MM.1S (cell line): Measurements from ENCODE around the gene ITGAV.

Experiments
- DNase-seq: peaks from one replicate; pipeline ENCODE4 v3.0.0-alpha.2; 2015
- H2AFZ ChIP-seq: fragments of 300-600 bp; sonication (generic); 2 replicates; pipeline ENCODE4 v1.6.0; 2016; ENCODE audit warnings: antibody characterized with exemption, low read length
- H3F3A ChIP-seq: fragments of 300-600 bp; sonication (generic); 2 replicates; pipeline ENCODE4 v1.6.1; 2016; ENCODE audit warnings: mild to moderate bottlenecking, antibody characterized with exemption, low read length, moderate library complexity, mixed read lengths; ENCODE audit not compliant: insufficient read depth
- H3K27ac ChIP-seq: fragments of 300-600 bp; sonication (generic); 2 replicates; pipeline ENCODE4 v1.5.1; 2016; ENCODE audit warnings: mild to moderate bottlenecking, low read length
- H3K27me3 ChIP-seq: fragments of 300-600 bp; sonication (generic); replicated peaks from 2 replicates; pipeline ENCODE4 v1.6.0; 2016; ENCODE audit warnings: low read length; ENCODE audit not compliant: insufficient read depth
- H3K36me3 ChIP-seq: fragments of 300-600 bp; sonication (generic); replicated peaks from 2 replicates; pipeline ENCODE4 v1.6.1; 2016; ENCODE audit warnings: mild to moderate bottlenecking, low read length, mixed read lengths; ENCODE audit not compliant: insufficient read depth
- H3K4me1 ChIP-seq: fragments of 300-600 bp; sonication (generic); 2 replicates; pipeline ENCODE4 v1.6.1; 2016; ENCODE audit warnings: low read length, mixed read lengths
- H3K4me2 ChIP-seq: fragments of 300-600 bp; sonication (generic); 2 replicates; pipeline ENCODE4 v1.6.0; 2016; ENCODE audit warnings: low read depth, low read length
- H3K4me3 ChIP-seq: fragments of 300-600 bp; sonication (generic); 2 replicates; pipeline ENCODE4 v1.5.1; 2016; ENCODE audit warnings: low read length, mixed read lengths
- H3K79me2 ChIP-seq: fragments of 300-600 bp; sonication (generic); 2 replicates; pipeline ENCODE4 v1.6.1; 2016; ENCODE audit warnings: mixed run types, low read length, mixed read lengths
- H3K9ac ChIP-seq: fragments of 300-600 bp; sonication (generic); 2 replicates; pipeline ENCODE4 v1.6.1; 2016; ENCODE audit warnings: low read length, mixed read lengths
- H3K9me2 ChIP-seq: fragments of 300-600 bp; sonication (generic); replicated peaks from 2 replicates; pipeline ENCODE4 v1.6.1; 2016; ENCODE audit warnings: mild to moderate bottlenecking, low read length, mixed read lengths; ENCODE audit not compliant: insufficient read depth
- H3K9me3 ChIP-seq: fragments of 300-600 bp; sonication (generic); replicated peaks from 2 replicates; pipeline ENCODE4 v1.6.1; 2016; ENCODE audit warnings: mild to moderate bottlenecking, low read length, mixed read lengths; ENCODE audit not compliant: insufficient read depth
- H4K20me1 ChIP-seq: fragments of 300-600 bp; sonication (generic); 2 replicates; pipeline ENCODE4 v1.6.1; 2016; ENCODE audit warnings: mild to moderate bottlenecking, low read length, moderate library complexity, mixed read lengths; ENCODE audit not compliant: insufficient read depth
- EZH2 ChIP-seq: fragments of 300-600 bp; sonication (generic); optimal IDR thresholded peaks from 2 replicates; pipeline ENCODE3; 2017; ENCODE audit warnings: low read depth, mild to moderate bottlenecking, antibody characterized with exemption, low read length, mixed read lengths
- EZH2phosphoT487 ChIP-seq: fragments of 300-600 bp; sonication (generic); IDR thresholded peaks from 2 replicates; pipeline ENCODE4 v1.6.1; 2018; ENCODE audit warnings: antibody characterized with exemption, low read length
- TF ChIP-seq, protein P1 (sequence below): fragments of 300-600 bp; sonication (generic); IDR thresholded peaks from 2 replicates; pipeline ENCODE4 v1.5.1; 2016; ENCODE audit warnings: antibody characterized with exemption, low read length, mixed read lengths

The ITGAV gene

DNA sequence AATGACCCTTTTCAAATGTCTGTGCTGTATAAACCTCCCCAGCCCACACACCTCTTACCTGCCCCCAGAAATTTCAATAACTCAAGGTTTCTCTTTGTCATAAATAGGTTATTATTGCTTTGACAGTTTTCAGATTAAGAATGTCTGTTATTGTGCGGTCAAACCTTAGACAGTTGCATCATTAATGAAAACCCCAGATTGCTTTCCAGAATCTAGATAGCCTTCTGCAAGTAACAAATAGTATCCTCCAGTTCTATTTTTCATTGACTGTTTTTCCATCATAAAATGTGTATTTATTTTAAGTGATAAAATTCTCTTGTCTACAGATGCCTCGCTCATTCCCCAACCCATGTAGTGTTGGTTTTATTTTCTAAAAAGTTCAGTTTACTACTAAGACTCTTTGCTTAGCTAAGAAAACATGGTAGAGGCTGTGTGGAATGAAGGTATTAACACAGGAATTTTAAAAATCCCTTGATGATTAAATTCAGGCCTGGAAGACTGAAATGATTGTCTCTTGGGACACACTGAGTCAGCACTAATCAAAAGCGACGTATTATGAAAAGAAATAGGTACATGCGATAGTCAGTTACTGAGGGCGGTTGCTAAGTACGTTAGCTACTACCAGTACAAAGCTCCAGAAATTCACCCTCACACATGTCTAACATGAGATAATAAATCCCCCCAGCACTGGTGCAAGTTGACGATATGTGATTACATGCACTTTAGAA is 38.4 kb upstream of the ITGAV start:
- H3K4me2 ChIP-seq, result no peak overlapping the region
- no peaks in the 10 kb centered on the region for H3K9me3 ChIP-seq
- no peak overlapping the region for H2AFZ ChIP-seq
- no peaks in the 10 kb centered on the region for H3K79me2 ChIP-seq
- no peak for TF ChIP-seq EZH2
- no peak for TF ChIP-seq EZH2phosphoT487
- TF ChIP-seq, protein P1, sequence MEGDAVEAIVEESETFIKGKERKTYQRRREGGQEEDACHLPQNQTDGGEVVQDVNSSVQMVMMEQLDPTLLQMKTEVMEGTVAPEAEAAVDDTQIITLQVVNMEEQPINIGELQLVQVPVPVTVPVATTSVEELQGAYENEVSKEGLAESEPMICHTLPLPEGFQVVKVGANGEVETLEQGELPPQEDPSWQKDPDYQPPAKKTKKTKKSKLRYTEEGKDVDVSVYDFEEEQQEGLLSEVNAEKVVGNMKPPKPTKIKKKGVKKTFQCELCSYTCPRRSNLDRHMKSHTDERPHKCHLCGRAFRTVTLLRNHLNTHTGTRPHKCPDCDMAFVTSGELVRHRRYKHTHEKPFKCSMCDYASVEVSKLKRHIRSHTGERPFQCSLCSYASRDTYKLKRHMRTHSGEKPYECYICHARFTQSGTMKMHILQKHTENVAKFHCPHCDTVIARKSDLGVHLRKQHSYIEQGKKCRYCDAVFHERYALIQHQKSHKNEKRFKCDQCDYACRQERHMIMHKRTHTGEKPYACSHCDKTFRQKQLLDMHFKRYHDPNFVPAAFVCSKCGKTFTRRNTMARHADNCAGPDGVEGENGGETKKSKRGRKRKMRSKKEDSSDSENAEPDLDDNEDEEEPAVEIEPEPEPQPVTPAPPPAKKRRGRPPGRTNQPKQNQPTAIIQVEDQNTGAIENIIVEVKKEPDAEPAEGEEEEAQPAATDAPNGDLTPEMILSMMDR, result no peak
- H3K9ac ChIP-seq, result no peak overlapping the region
- no peak overlapping the region for H3K4me3 ChIP-seq
- H3K9me2 ChIP-seq, result no peaks in the 10 kb centered on the region
- DNase-seq, result no peak
- H3F3A ChIP-seq, result no peaks in the 10 kb centered on the region
- no peak overlapping the region for H3K27ac ChIP-seq
- H3K27me3 ChIP-seq, result no peaks in the 10 kb centered on the region
- no peaks in the 10 kb centered on the region for H4K20me1 ChIP-seq
- H3K36me3 ChIP-seq, result no peaks in the 10 kb centered on the region
- H3K4me1 ChIP-seq, result no peaks in the 10 kb centered on the region

DNA sequence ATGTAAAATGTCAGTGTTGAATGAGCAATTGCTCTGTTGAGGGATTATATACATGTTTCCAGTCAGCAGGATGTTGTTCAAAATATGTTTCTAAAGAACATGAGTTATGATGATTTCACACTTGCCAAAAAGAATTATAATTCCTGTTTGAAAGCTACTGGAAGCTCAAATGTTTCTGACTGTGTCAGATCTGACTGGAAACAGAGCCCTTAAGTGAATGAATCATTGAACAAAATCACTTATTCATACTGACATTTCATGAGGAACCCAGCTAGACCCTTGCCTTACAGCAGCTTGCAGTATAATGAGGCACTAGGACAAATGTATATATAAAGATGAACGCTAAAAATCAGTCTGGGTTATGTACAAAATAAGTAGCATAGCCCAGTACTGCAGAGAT is 35.4 kb upstream of the ITGAV start:
- Histone ChIP-seq H3K27me3 (no peaks in the 10 kb centered on the region), H3K4me2 (no peak overlapping the region), H3K36me3 (no peaks in the 10 kb centered on the region), H4K20me1 (no peaks in the 10 kb centered on the region), H3K9me2 (no peaks in the 10 kb centered on the region), H3K4me3 (no peak overlapping the region), H3K4me1 (no peaks in the 10 kb centered on the region), H3K79me2 (no peaks in the 10 kb centered on the region), H3K9ac (no peak overlapping the region), H3K27ac (no peak overlapping the region), H3F3A (no peaks in the 10 kb centered on the region), H3K9me3 (no peaks in the 10 kb centered on the region), H2AFZ (no peak overlapping the region)
- TF ChIP-seq EZH2phosphoT487 (no peak), EZH2 (no peak)
- TF ChIP-seq, protein P1, result no peak
- no peak for DNase-seq

DNA sequence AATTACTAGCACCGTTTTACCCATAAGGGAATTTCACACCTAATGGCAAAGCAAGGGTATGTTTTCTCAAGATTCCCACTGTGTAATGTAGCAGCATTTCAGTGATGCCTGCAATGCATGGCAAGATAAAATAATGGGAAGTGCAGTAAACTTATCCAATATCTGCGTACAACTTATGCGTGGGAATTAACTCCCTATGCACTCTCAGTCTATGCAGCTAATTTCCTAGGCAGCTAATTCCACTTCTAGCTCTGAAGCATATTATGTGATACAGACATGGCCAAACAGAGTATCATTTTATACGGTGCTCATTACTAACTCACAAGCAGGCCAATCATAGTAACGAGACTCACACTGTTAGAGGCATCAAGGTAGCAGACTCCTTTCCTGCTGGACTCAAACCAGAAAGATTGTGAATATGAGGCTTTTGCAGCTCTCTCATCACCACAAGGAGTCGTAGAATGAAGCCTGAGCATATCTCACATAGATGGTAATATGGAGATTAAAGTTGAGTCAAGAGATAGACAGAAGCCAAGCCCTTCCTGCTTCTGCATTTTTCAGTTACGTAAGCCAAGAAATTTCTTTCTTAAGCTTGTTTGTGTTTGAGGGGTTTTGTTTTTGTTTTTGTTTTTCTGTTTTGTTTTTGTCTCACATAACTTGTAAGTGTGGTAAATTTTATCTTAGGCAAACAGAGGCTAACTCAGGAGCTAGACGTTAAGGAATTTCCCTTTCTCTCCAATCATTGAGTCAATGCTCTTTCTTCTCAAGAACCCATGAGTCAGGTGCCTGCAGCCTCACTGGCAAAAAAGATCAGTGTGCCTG is 34.8 kb upstream of the ITGAV start:
- H3K4me3 ChIP-seq, result no peak overlapping the region
- H3F3A ChIP-seq, result no peaks in the 10 kb centered on the region
- TF ChIP-seq, protein P1, result no peak
- TF ChIP-seq EZH2phosphoT487 (no peak), EZH2 (no peak)
- H3K79me2 ChIP-seq, result no peaks in the 10 kb centered on the region
- H3K4me1 ChIP-seq, result no peaks in the 10 kb centered on the region
- H2AFZ ChIP-seq, result no peak overlapping the region
- H3K36me3 ChIP-seq, result no peaks in the 10 kb centered on the region
- no peak overlapping the region for H3K27ac ChIP-seq
- no peaks in the 10 kb centered on the region for H3K9me3 ChIP-seq
- no peaks in the 10 kb centered on the region for H3K27me3 ChIP-seq
- H3K4me2 ChIP-seq, result no peak overlapping the region
- H3K9ac ChIP-seq, result no peak overlapping the region
- no peaks in the 10 kb centered on the region for H3K9me2 ChIP-seq
- DNase-seq, result no peak
- H4K20me1 ChIP-seq, result no peaks in the 10 kb centered on the region
